Measurements from ENCODE around the gene ARSG.

The ARSG gene

DNA sequence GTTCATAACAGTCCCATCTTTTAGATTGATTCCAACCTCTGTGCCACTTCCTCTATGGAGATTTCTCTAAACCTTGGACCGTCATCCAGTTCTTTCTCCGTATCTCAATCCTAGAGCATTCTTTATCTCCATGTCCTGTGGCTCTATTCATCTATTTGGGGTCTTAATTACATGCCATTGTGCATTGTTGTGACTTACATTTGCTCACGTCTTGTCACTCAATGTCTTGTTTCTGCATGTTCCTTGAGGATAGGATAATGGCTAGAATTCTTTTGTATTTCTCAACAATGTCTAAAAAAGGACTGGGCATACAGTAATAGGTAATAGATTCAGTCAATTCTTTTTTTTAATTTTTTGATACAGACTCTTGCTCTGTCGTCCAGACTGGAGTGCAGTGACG, 50.2 kb downstream of the ARSG start:
- DNase-seq (ENCODE audit: extremely low spot score) = no peak
- ChIA-PET CTCF (no interaction called here), POLR2A (no interaction called here)
- no peak for TF ChIP-seq TARDBP (IDR thresholded peaks at IDR 0.05)
- TF ChIP-seq SP1 (IDR thresholded peaks at IDR 0.05) = no peak
- TF ChIP-seq HDGF (IDR thresholded peaks at IDR 0.05; ENCODE audit: borderline replicate concordance) = no peak
- TF ChIP-seq NFRKB (IDR thresholded peaks at IDR 0.05) = no peak
- no peak for TF ChIP-seq BHLHE40 (IDR thresholded peaks at IDR 0.05; ENCODE audit: borderline replicate concordance)
- TF ChIP-seq ELF4 (IDR thresholded peaks at IDR 0.05) = no peak
- no peak for TF ChIP-seq LEF1 (IDR thresholded peaks at IDR 0.05; ENCODE audit: borderline replicate concordance)
- no peak for TF ChIP-seq ARNT (IDR thresholded peaks at IDR 0.05)
- no peak for TF ChIP-seq ZNF384 (IDR thresholded peaks at IDR 0.05)
- no peak for TF ChIP-seq FOXA1 (IDR thresholded peaks at IDR 0.05)
- TF ChIP-seq L3MBTL2 (conservative IDR thresholded peaks at IDR 0.05) = no peak
- no peak for TF ChIP-seq FOXM1 (IDR thresholded peaks at IDR 0.05; ENCODE audit: borderline replicate concordance)
- TF ChIP-seq CTBP1 (IDR thresholded peaks at IDR 0.05; ENCODE audit: borderline replicate concordance) = no peak
- TF ChIP-seq SUZ12 (IDR thresholded peaks at IDR 0.05) = no peak
- no peak for TF ChIP-seq PKNOX1 (IDR thresholded peaks at IDR 0.05)
- no peak for TF ChIP-seq FOXK2 (IDR thresholded peaks at IDR 0.05)

DNA sequence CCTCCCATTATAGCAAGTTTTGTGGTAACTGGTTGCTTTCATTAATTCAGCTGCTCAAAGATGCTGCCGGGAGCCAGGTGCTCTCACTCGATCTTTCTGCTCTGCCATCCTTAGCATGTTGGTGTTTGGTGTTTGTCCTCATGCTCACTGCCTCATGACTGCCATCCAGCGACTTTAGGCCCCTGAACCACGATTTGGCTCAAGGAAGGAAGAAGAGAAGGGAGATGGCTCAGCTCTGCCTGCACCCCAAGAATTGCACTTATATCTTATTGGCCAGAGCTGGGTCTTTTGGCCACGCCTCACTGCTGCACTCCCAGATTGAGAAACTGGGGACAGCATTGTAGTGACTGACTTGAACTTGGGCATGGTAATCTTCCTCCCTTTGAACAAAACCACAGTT, 52.7 kb downstream of the ARSG start:
- CTCF ChIA-PET = no interaction called here
- POLR2A ChIA-PET = no interaction called here
- no peak for DNase-seq (ENCODE audit: extremely low spot score)
- TF ChIP-seq BHLHE40 (IDR thresholded peaks at IDR 0.05; ENCODE audit: borderline replicate concordance) (no peak), LEF1 (IDR thresholded peaks at IDR 0.05; ENCODE audit: borderline replicate concordance) (no peak), FOXA1 (IDR thresholded peaks at IDR 0.05) (no peak), PKNOX1 (IDR thresholded peaks at IDR 0.05) (no peak), FOXM1 (IDR thresholded peaks at IDR 0.05; ENCODE audit: borderline replicate concordance) (no peak), FOXK2 (IDR thresholded peaks at IDR 0.05) (no peak), SUZ12 (IDR thresholded peaks at IDR 0.05) (no peak), L3MBTL2 (conservative IDR thresholded peaks at IDR 0.05) (no peak), NFRKB (IDR thresholded peaks at IDR 0.05) (no peak), TARDBP (IDR thresholded peaks at IDR 0.05) (no peak), HDGF (IDR thresholded peaks at IDR 0.05; ENCODE audit: borderline replicate concordance) (no peak), ZNF384 (IDR thresholded peaks at IDR 0.05) (no peak), ELF4 (IDR thresholded peaks at IDR 0.05) (no peak), SP1 (IDR thresholded peaks at IDR 0.05) (no peak), CTBP1 (IDR thresholded peaks at IDR 0.05; ENCODE audit: borderline replicate concordance) (no peak)

GRCh38 chr17:68344701-68345136, 53.4 kb downstream of the ARSG start:
- POLR2A ChIA-PET = no interaction called here
- no peak for DNase-seq (ENCODE audit: extremely low spot score)
- CTCF ChIA-PET = no interaction called here
- no peak for TF ChIP-seq ZNF384 (IDR thresholded peaks at IDR 0.05)
- TF ChIP-seq BHLHE40 (IDR thresholded peaks at IDR 0.05; ENCODE audit: borderline replicate concordance) = no peak
- TF ChIP-seq ARNT (IDR thresholded peaks at IDR 0.05) = no peak
- TF ChIP-seq LEF1 (IDR thresholded peaks at IDR 0.05; ENCODE audit: borderline replicate concordance) = no peak
- TF ChIP-seq HDGF (IDR thresholded peaks at IDR 0.05; ENCODE audit: borderline replicate concordance) = no peak
- TF ChIP-seq NFRKB (IDR thresholded peaks at IDR 0.05) = no peak
- TF ChIP-seq FOXK2 (IDR thresholded peaks at IDR 0.05) = no peak
- TF ChIP-seq ELF4 (IDR thresholded peaks at IDR 0.05) = no peak
- no peak for TF ChIP-seq FOXA1 (IDR thresholded peaks at IDR 0.05)
- no peak for TF ChIP-seq SUZ12 (IDR thresholded peaks at IDR 0.05)
- TF ChIP-seq CTBP1 (IDR thresholded peaks at IDR 0.05; ENCODE audit: borderline replicate concordance) = no peak
- TF ChIP-seq PKNOX1 (IDR thresholded peaks at IDR 0.05) = no peak
- TF ChIP-seq FOXM1 (IDR thresholded peaks at IDR 0.05; ENCODE audit: borderline replicate concordance) = no peak
- TF ChIP-seq SP1 (IDR thresholded peaks at IDR 0.05) = no peak
- TF ChIP-seq L3MBTL2 (conservative IDR thresholded peaks at IDR 0.05) = no peak

DNA sequence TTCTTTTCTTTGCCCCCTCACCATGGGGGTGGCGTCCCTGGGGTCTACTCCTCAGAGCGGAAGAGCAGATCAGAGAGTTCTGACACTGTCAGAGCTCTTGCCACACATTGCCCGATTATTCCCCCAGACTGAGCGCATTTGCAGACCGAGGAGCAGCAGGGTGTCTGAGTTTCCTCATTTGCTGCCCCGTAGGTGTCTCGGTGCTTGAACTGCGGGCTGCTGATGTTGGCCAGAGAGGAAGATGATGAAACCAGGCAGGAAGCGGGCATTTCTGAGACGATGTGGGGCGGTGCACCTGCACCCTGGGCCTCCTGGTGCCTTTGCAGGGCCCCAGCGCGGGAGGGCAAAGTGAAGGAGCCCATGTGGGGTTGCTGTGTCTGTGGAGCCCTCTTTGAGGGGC, 55.2 kb downstream of the ARSG start:
- CTCF ChIA-PET = no interaction called here
- DNase-seq (ENCODE audit: extremely low spot score) = no peak
- POLR2A ChIA-PET = no interaction called here
- TF ChIP-seq HDGF (IDR thresholded peaks at IDR 0.05; ENCODE audit: borderline replicate concordance) = no peak
- TF ChIP-seq L3MBTL2 (conservative IDR thresholded peaks at IDR 0.05) = no peak
- no peak for TF ChIP-seq NFRKB (IDR thresholded peaks at IDR 0.05)
- TF ChIP-seq BHLHE40 (IDR thresholded peaks at IDR 0.05; ENCODE audit: borderline replicate concordance) = no peak
- TF ChIP-seq SP1 (IDR thresholded peaks at IDR 0.05) = no peak
- TF ChIP-seq ZNF384 (IDR thresholded peaks at IDR 0.05) = no peak
- no peak for TF ChIP-seq ELF4 (IDR thresholded peaks at IDR 0.05)
- no peak for TF ChIP-seq FOXK2 (IDR thresholded peaks at IDR 0.05)
- TF ChIP-seq FOXM1 (IDR thresholded peaks at IDR 0.05; ENCODE audit: borderline replicate concordance) = no peak
- no peak for TF ChIP-seq TARDBP (IDR thresholded peaks at IDR 0.05)
- TF ChIP-seq LEF1 (IDR thresholded peaks at IDR 0.05; ENCODE audit: borderline replicate concordance) = no peak
- no peak for TF ChIP-seq PKNOX1 (IDR thresholded peaks at IDR 0.05)
- no peak for TF ChIP-seq FOXA1 (IDR thresholded peaks at IDR 0.05)
- TF ChIP-seq ARNT (IDR thresholded peaks at IDR 0.05) = no peak
- no peak for TF ChIP-seq SUZ12 (IDR thresholded peaks at IDR 0.05)
- no peak for TF ChIP-seq CTBP1 (IDR thresholded peaks at IDR 0.05; ENCODE audit: borderline replicate concordance)

GRCh38 chr17:68347380-68347779, 56.1 kb downstream of the ARSG start:
- no peak for TF ChIP-seq NFRKB (IDR thresholded peaks at IDR 0.05)
- POLR2A ChIA-PET = no interaction called here
- CTCF ChIA-PET = no interaction called here
- DNase-seq (ENCODE audit: extremely low spot score) = no peak

GRCh38 chr17:68349157-68349556, 57.9 kb downstream of the ARSG start:
- DNase-seq (ENCODE audit: extremely low spot score) = no peak
- CTCF ChIA-PET = no interaction called here
- TF ChIP-seq CTBP1 (IDR thresholded peaks at IDR 0.05; ENCODE audit: borderline replicate concordance) (no peak), NFRKB (IDR thresholded peaks at IDR 0.05) (no peak), PKNOX1 (IDR thresholded peaks at IDR 0.05) (no peak), TARDBP (IDR thresholded peaks at IDR 0.05) (no peak), BHLHE40 (IDR thresholded peaks at IDR 0.05; ENCODE audit: borderline replicate concordance) (no peak), ARNT (IDR thresholded peaks at IDR 0.05) (no peak), FOXM1 (IDR thresholded peaks at IDR 0.05; ENCODE audit: borderline replicate concordance) (no peak), ELF4 (IDR thresholded peaks at IDR 0.05) (no peak), HDGF (IDR thresholded peaks at IDR 0.05; ENCODE audit: borderline replicate concordance) (no peak), LEF1 (IDR thresholded peaks at IDR 0.05; ENCODE audit: borderline replicate concordance) (no peak), L3MBTL2 (conservative IDR thresholded peaks at IDR 0.05) (no peak), SUZ12 (IDR thresholded peaks at IDR 0.05) (no peak), FOXK2 (IDR thresholded peaks at IDR 0.05) (no peak), ZNF384 (IDR thresholded peaks at IDR 0.05) (no peak), SP1 (IDR thresholded peaks at IDR 0.05) (no peak), FOXA1 (IDR thresholded peaks at IDR 0.05) (no peak)
- POLR2A ChIA-PET = no interaction called here
